Measurements from ENCODE around the gene FGF7. TPM values are rescaled to one million over a fixed set of nuclear protein-coding genes. Genes with fewer than 3 reads are reported as not detected.
A peak's percentile ranks its signal among the peaks of the same experiment; 100 is the strongest.

The FGF7 gene
- total RNA-seq, 1 donor from 2014 or later: 0.43 TPM

- Histone ChIP-seq H3K36me3 (ENCODE audit: insufficient read depth, low read length) (no peaks in the 10 kb centered on the region), H3K9ac (ENCODE audit: low read length) (no peak overlapping the region), H4K20me1 (ENCODE audit: insufficient read depth, low read length) (no peaks in the 10 kb centered on the region), H3K79me2 (ENCODE audit: insufficient read depth, low read length) (no peaks in the 10 kb centered on the region), H3K27ac (ENCODE audit: low read depth, low read length) (no peak overlapping the region), H3K4me2 (ENCODE audit: low read length) (peak overlapping the region; percentile 13), H3K27me3 (ENCODE audit: insufficient read depth, low read length) (no peaks in the 10 kb centered on the region), H2AFZ (ENCODE audit: low read depth, low read length) (no peak overlapping the region), H3K4me1 (ENCODE audit: insufficient read depth, low read length) (peaks cover 8% of the 10 kb centered on the region), H3K4me3 (ENCODE audit: insufficient read depth, low read depth, low read length) (no peak overlapping the region), H3K9me3 (ENCODE audit: insufficient read depth, low read depth, low read length) (no peaks in the 10 kb centered on the region)
- DNase-seq (ENCODE audit: low read depth) (no peak), FAIRE-seq (peak; percentile 49)
- peaks cover 1% of the 10 kb centered on the region for H3K4me1 Mint-ChIP-seq (ENCODE audit: low read depth, unreplicated experiment)
- no peaks in the 10 kb centered on the region for H3K36me3 Mint-ChIP-seq (ENCODE audit: low read depth, unreplicated experiment)
- H3K27me3 Mint-ChIP-seq (ENCODE audit: low read depth, unreplicated experiment): no peaks in the 10 kb centered on the region
- peaks cover 3% of the 10 kb centered on the region for H3K9me3 Mint-ChIP-seq (ENCODE audit: unreplicated experiment)
- no peak overlapping the region for H3K4me3 Mint-ChIP-seq (ENCODE audit: unreplicated experiment)
- no peak overlapping the region for H3K27ac Mint-ChIP-seq (ENCODE audit: unreplicated experiment)
- TF ChIP-seq EZH2 (IDR thresholded peaks at IDR 0.05; ENCODE audit: insufficient read depth, low read length) (no peak), CTCF (IDR thresholded peaks at IDR 0.05; ENCODE audit: insufficient read depth, low read depth, low read length) (no peak)
Measured at GRCh38 chr15:49415149-49415548, 7.9 kb upstream of the FGF7 start.

- Histone ChIP-seq H3K4me2 (ENCODE audit: low read length) (no peak overlapping the region), H3K4me3 (ENCODE audit: insufficient read depth, low read depth, low read length) (no peak overlapping the region), H3K36me3 (ENCODE audit: insufficient read depth, low read length) (no peaks in the 10 kb centered on the region), H4K20me1 (ENCODE audit: insufficient read depth, low read length) (no peaks in the 10 kb centered on the region), H3K27me3 (ENCODE audit: insufficient read depth, low read length) (no peaks in the 10 kb centered on the region), H3K79me2 (ENCODE audit: insufficient read depth, low read length) (no peaks in the 10 kb centered on the region), H3K9me3 (ENCODE audit: insufficient read depth, low read depth, low read length) (no peaks in the 10 kb centered on the region), H3K9ac (ENCODE audit: low read length) (no peak overlapping the region), H3K4me1 (ENCODE audit: insufficient read depth, low read length) (peaks cover 8% of the 10 kb centered on the region), H3K27ac (ENCODE audit: low read depth, low read length) (no peak overlapping the region), H2AFZ (ENCODE audit: low read depth, low read length) (no peak overlapping the region)
- Mint-ChIP-seq H3K4me3 (ENCODE audit: unreplicated experiment) (no peak overlapping the region), H3K9me3 (ENCODE audit: unreplicated experiment) (peaks cover 3% of the 10 kb centered on the region), H3K27ac (ENCODE audit: unreplicated experiment) (no peak overlapping the region), H3K36me3 (ENCODE audit: low read depth, unreplicated experiment) (no peaks in the 10 kb centered on the region), H3K4me1 (ENCODE audit: low read depth, unreplicated experiment) (peaks cover 1% of the 10 kb centered on the region), H3K27me3 (ENCODE audit: low read depth, unreplicated experiment) (no peaks in the 10 kb centered on the region)
- FAIRE-seq (no peak), DNase-seq (ENCODE audit: low read depth) (peak; percentile 79)
- TF ChIP-seq EZH2 (IDR thresholded peaks at IDR 0.05; ENCODE audit: insufficient read depth, low read length): no peak
- no peak for TF ChIP-seq CTCF (IDR thresholded peaks at IDR 0.05; ENCODE audit: insufficient read depth, low read depth, low read length)
Measured at GRCh38 chr15:49415638-49416037, 7.4 kb upstream of the FGF7 start.

- no peak overlapping the region for H3K27ac Mint-ChIP-seq (ENCODE audit: unreplicated experiment)
- Histone ChIP-seq H3K27ac (ENCODE audit: low read depth, low read length) (no peak overlapping the region), H3K79me2 (ENCODE audit: insufficient read depth, low read length) (no peaks in the 10 kb centered on the region), H2AFZ (ENCODE audit: low read depth, low read length) (no peak overlapping the region), H3K27me3 (ENCODE audit: insufficient read depth, low read length) (no peaks in the 10 kb centered on the region), H3K4me2 (ENCODE audit: low read length) (no peak overlapping the region), H3K4me3 (ENCODE audit: insufficient read depth, low read depth, low read length) (no peak overlapping the region), H3K4me1 (ENCODE audit: insufficient read depth, low read length) (peaks cover 8% of the 10 kb centered on the region), H3K9ac (ENCODE audit: low read length) (no peak overlapping the region), H3K9me3 (ENCODE audit: insufficient read depth, low read depth, low read length) (no peaks in the 10 kb centered on the region), H3K36me3 (ENCODE audit: insufficient read depth, low read length) (no peaks in the 10 kb centered on the region), H4K20me1 (ENCODE audit: insufficient read depth, low read length) (no peaks in the 10 kb centered on the region)
- H3K4me1 Mint-ChIP-seq (ENCODE audit: low read depth, unreplicated experiment): peaks cover 1% of the 10 kb centered on the region
- no peaks in the 10 kb centered on the region for H3K27me3 Mint-ChIP-seq (ENCODE audit: low read depth, unreplicated experiment)
- no peak for TF ChIP-seq CTCF (IDR thresholded peaks at IDR 0.05; ENCODE audit: insufficient read depth, low read depth, low read length)
- TF ChIP-seq EZH2 (IDR thresholded peaks at IDR 0.05; ENCODE audit: insufficient read depth, low read length): no peak
- H3K4me3 Mint-ChIP-seq (ENCODE audit: unreplicated experiment): no peak overlapping the region
- H3K9me3 Mint-ChIP-seq (ENCODE audit: unreplicated experiment): peaks cover 3% of the 10 kb centered on the region
- no peaks in the 10 kb centered on the region for H3K36me3 Mint-ChIP-seq (ENCODE audit: low read depth, unreplicated experiment)
- FAIRE-seq (no peak), DNase-seq (ENCODE audit: low read depth) (peak; percentile 43)
Measured at GRCh38 chr15:49418811-49419210, 4.2 kb upstream of the FGF7 start.

All from astrocyte (in vitro differentiated cells and primary cell).